ENCODE results near the gene STOX2.

STOX2 gene

DNA sequence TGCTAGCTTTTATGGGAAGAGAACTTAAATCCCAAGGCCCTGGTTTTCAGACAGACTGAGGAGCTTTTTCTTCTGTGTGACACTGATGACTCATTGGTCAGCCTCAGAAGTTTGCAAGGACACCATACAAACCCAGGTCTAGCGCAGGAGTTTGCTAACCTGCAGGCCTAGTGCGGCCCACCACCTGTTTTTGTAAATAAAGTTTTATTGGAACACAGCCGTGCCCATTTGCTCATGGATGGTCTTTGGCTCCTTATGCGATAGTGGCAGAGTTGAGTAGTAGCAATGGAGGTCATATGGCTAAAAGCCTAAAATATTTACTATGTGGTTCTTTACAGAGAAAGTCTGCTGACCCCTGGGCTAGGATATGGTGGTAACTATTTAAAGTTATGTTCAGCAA lies 98.3 kb downstream of the STOX2 start:
- Histone ChIP-seq H3K18ac (ENCODE audit: low read length) (no peak overlapping the region), H4K8ac (ENCODE audit: low read depth, low read length) (no peak overlapping the region), H3K9ac (ENCODE audit: low read length) (no peak overlapping the region), H3K4ac (ENCODE audit: low read depth, low read length) (no peak overlapping the region), H2AK5ac (ENCODE audit: low read length) (no peak overlapping the region), H3K14ac (ENCODE audit: low read length) (no peak overlapping the region), H3K4me3 (ENCODE audit: low read depth, low read length) (no peak overlapping the region), H4K12ac (ENCODE audit: low read depth, low read length) (no peak overlapping the region), H3K27me3 (ENCODE audit: insufficient read depth, low read length) (no peaks in the 10 kb centered on the region), H3K36me3 (ENCODE audit: control insufficient read depth in 1 of 2, insufficient read depth in 2 of 2, low read length in 2 of 2) (peaks cover 0 to 3% of the 10 kb centered on the region in 2 experiments), H3K9me3 (ENCODE audit: insufficient read depth, low read depth, low read length) (peaks cover 4% of the 10 kb centered on the region), H3K23ac (ENCODE audit: low read length) (no peak overlapping the region), H3K4me1 (ENCODE audit: control insufficient read depth in 1 of 2, insufficient read depth in 2 of 2, low read length in 2 of 2) (no peaks in the 10 kb centered on the region), H2AFZ (ENCODE audit: insufficient read depth, low read length, poor library complexity) (no peak overlapping the region), H2BK5ac (ENCODE audit: low read depth, low read length, poor library complexity) (no peak overlapping the region), H2BK12ac (ENCODE audit: low read length) (no peak overlapping the region), H4K91ac (ENCODE audit: low read depth, low read length) (no peak overlapping the region), H3K79me2 (ENCODE audit: control insufficient read depth, insufficient read depth, low read length, poor library complexity) (no peaks in the 10 kb centered on the region), H3K27ac (ENCODE audit: low read depth, low read length) (no peak overlapping the region), H2BK120ac (ENCODE audit: insufficient read depth, low read length, poor library complexity) (no peak overlapping the region), H3K4me2 (ENCODE audit: low read length) (no peak overlapping the region), H3K79me1 (ENCODE audit: low read length) (no peaks in the 10 kb centered on the region)
- no peak for DNase-seq
- no CpG with 5 or more reads among the region's 4 CpGs for WGBS (ENCODE audit: extremely low coverage, insufficient coverage, insufficient read length)

GRCh38 chr4:184007891-184008290 lies 102.8 kb downstream of the STOX2 start:
- H2AFZ ChIP-seq (ENCODE audit: insufficient read depth, low read length, poor library complexity), result no peak overlapping the region
- no CpG with 5 or more reads among the region's 3 CpGs for whole genome bisulfite sequencing (ENCODE audit: extremely low coverage, insufficient coverage, insufficient read length)

DNA sequence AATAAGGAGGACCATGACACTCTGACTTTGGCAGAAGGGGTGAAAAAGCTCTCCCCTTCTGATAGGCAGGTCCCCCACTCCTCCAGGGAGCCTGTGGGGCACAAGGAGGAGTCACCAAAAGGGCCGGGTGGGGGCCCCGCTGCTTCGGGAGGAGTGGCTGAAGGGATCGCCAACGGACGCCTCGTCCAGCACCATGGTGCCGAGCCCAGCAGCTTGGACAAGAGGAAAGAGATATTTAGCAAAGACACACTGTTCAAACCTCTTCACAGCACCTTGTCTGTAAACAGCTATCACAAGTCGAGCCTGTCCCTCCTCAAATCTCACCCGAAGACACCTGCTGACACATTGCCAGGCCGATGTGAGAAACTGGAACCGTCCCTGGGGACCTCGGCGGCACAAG lies 105.6 kb downstream of the STOX2 start:
- H2BK120ac ChIP-seq (ENCODE audit: insufficient read depth, low read length, poor library complexity), result no peak overlapping the region
- H4K8ac ChIP-seq (ENCODE audit: low read depth, low read length), result no peak overlapping the region
- H3K4me2 ChIP-seq (ENCODE audit: low read length), result no peak overlapping the region
- no peak overlapping the region for H3K14ac ChIP-seq (ENCODE audit: low read length)
- no peak overlapping the region for H2BK5ac ChIP-seq (ENCODE audit: low read depth, low read length, poor library complexity)
- H3K23ac ChIP-seq (ENCODE audit: low read length), result no peak overlapping the region
- H2AK5ac ChIP-seq (ENCODE audit: low read length), result no peak overlapping the region
- no peak overlapping the region for H2BK12ac ChIP-seq (ENCODE audit: low read length)
- H3K36me3 ChIP-seq (ENCODE audit: control insufficient read depth in 1 of 2, insufficient read depth in 2 of 2, low read length in 2 of 2), result peaks cover 14 to 19% of the 10 kb centered on the region in 2 experiments
- no peak overlapping the region for H2AFZ ChIP-seq (ENCODE audit: insufficient read depth, low read length, poor library complexity)
- no peaks in the 10 kb centered on the region for H3K27me3 ChIP-seq (ENCODE audit: insufficient read depth, low read length)
- H3K27ac ChIP-seq (ENCODE audit: low read depth, low read length), result no peak overlapping the region
- H3K79me2 ChIP-seq (ENCODE audit: control insufficient read depth, insufficient read depth, low read length, poor library complexity), result no peaks in the 10 kb centered on the region
- H4K91ac ChIP-seq (ENCODE audit: low read depth, low read length), result no peak overlapping the region
- no peak overlapping the region for H3K9ac ChIP-seq (ENCODE audit: low read length)
- DNase-seq, result no peak
- peaks cover 1% of the 10 kb centered on the region for H3K9me3 ChIP-seq (ENCODE audit: insufficient read depth, low read depth, low read length)
- no peak overlapping the region for H3K18ac ChIP-seq (ENCODE audit: low read length)
- H3K4me3 ChIP-seq (ENCODE audit: low read depth, low read length), result no peak overlapping the region
- H3K79me1 ChIP-seq (ENCODE audit: low read length), result no peaks in the 10 kb centered on the region
- peaks cover 2 to 7% of the 10 kb centered on the region in 2 experiments for H3K4me1 ChIP-seq (ENCODE audit: control insufficient read depth in 1 of 2, insufficient read depth in 2 of 2, low read length in 2 of 2)
- H3K4ac ChIP-seq (ENCODE audit: low read depth, low read length), result no peak overlapping the region
- no CpG with 5 or more reads among the region's 14 CpGs for WGBS (ENCODE audit: extremely low coverage, insufficient coverage, insufficient read length)
- H4K12ac ChIP-seq (ENCODE audit: low read depth, low read length), result no peak overlapping the region

More at GRCh38 chr4:184007891-184008290, 102.8 kb downstream of the STOX2 start:
- Histone ChIP-seq H3K4me1 (ENCODE audit: control insufficient read depth in 1 of 2, insufficient read depth in 2 of 2, low read length in 2 of 2) (peaks cover 0 to 3% of the 10 kb centered on the region in 2 experiments), H2BK120ac (ENCODE audit: insufficient read depth, low read length, poor library complexity) (no peak overlapping the region), H3K27me3 (ENCODE audit: insufficient read depth, low read length) (no peaks in the 10 kb centered on the region), H3K36me3 (ENCODE audit: control insufficient read depth in 1 of 2, insufficient read depth in 2 of 2, low read length in 2 of 2) (peaks cover 14 to 19% of the 10 kb centered on the region in 2 experiments), H2AK5ac (ENCODE audit: low read length) (no peak overlapping the region), H3K79me1 (ENCODE audit: low read length) (no peaks in the 10 kb centered on the region), H3K79me2 (ENCODE audit: control insufficient read depth, insufficient read depth, low read length, poor library complexity) (no peaks in the 10 kb centered on the region), H3K14ac (ENCODE audit: low read length) (no peak overlapping the region), H4K12ac (ENCODE audit: low read depth, low read length) (no peak overlapping the region), H3K27ac (ENCODE audit: low read depth, low read length) (no peak overlapping the region), H3K4me3 (ENCODE audit: low read depth, low read length) (no peak overlapping the region), H3K9me3 (ENCODE audit: insufficient read depth, low read depth, low read length) (peaks cover 1% of the 10 kb centered on the region), H4K91ac (ENCODE audit: low read depth, low read length) (no peak overlapping the region), H2BK5ac (ENCODE audit: low read depth, low read length, poor library complexity) (no peak overlapping the region), H2BK12ac (ENCODE audit: low read length) (no peak overlapping the region), H3K23ac (ENCODE audit: low read length) (no peak overlapping the region), H3K18ac (ENCODE audit: low read length) (no peak overlapping the region), H3K4ac (ENCODE audit: low read depth, low read length) (no peak overlapping the region), H3K4me2 (ENCODE audit: low read length) (no peak overlapping the region), H4K8ac (ENCODE audit: low read depth, low read length) (no peak overlapping the region), H3K9ac (ENCODE audit: low read length) (no peak overlapping the region)
- peak in 1 of 2 donors; percentile 34 for DNase-seq

DNA sequence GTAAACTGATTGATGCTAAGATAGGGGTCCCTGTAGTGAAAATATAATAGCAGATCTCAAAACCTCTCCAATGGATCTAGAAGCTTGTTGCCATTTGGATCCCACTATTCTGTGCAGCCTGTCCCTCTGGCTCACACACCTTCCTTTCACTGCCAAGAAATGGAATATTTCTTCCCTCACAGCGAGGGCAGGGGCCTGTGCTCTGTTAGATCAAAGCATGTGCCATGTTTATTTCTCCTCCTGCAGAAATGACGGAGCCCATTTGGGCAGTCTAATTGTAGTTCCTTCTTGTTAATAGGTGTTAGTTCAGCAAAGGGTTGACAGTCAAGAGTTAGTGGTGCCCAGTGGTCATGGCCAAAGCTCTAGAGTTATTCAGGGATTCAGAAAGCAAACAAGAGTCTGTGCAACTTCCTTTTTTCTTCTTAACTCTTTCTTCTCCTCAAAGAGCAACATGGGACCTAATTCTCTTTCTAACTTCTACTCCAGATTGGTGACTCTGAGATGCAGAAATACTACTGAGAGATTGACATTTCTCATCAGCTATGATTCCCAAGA lies 106.8 kb downstream of the STOX2 start:
- H3K9ac ChIP-seq (ENCODE audit: low read length), result no peak overlapping the region
- H3K9me3 ChIP-seq (ENCODE audit: insufficient read depth, low read depth, low read length), result peaks cover 1% of the 10 kb centered on the region
- H3K27me3 ChIP-seq (ENCODE audit: insufficient read depth, low read length), result no peaks in the 10 kb centered on the region
- peaks cover 2 to 7% of the 10 kb centered on the region in 2 experiments for H3K4me1 ChIP-seq (ENCODE audit: control insufficient read depth in 1 of 2, insufficient read depth in 2 of 2, low read length in 2 of 2)
- no peak overlapping the region for H4K91ac ChIP-seq (ENCODE audit: low read depth, low read length)
- peaks cover 14 to 19% of the 10 kb centered on the region in 2 experiments for H3K36me3 ChIP-seq (ENCODE audit: control insufficient read depth in 1 of 2, insufficient read depth in 2 of 2, low read length in 2 of 2)
- no peak overlapping the region for H3K14ac ChIP-seq (ENCODE audit: low read length)
- H3K4ac ChIP-seq (ENCODE audit: low read depth, low read length), result no peak overlapping the region
- no peak for DNase-seq
- H3K27ac ChIP-seq (ENCODE audit: low read depth, low read length), result no peak overlapping the region
- no peak overlapping the region for H3K4me2 ChIP-seq (ENCODE audit: low read length)
- whole genome bisulfite sequencing (ENCODE audit: extremely low coverage, insufficient coverage, insufficient read length), result no CpG with 5 or more reads among the region's 2 CpGs
- H3K4me3 ChIP-seq (ENCODE audit: low read depth, low read length), result no peak overlapping the region
- H4K8ac ChIP-seq (ENCODE audit: low read depth, low read length), result no peak overlapping the region
- no peak overlapping the region for H3K23ac ChIP-seq (ENCODE audit: low read length)
- no peak overlapping the region for H2BK5ac ChIP-seq (ENCODE audit: low read depth, low read length, poor library complexity)
- H2BK120ac ChIP-seq (ENCODE audit: insufficient read depth, low read length, poor library complexity), result no peak overlapping the region
- H2BK12ac ChIP-seq (ENCODE audit: low read length), result no peak overlapping the region
- H2AFZ ChIP-seq (ENCODE audit: insufficient read depth, low read length, poor library complexity), result no peak overlapping the region
- no peak overlapping the region for H2AK5ac ChIP-seq (ENCODE audit: low read length)
- no peak overlapping the region for H4K12ac ChIP-seq (ENCODE audit: low read depth, low read length)
- H3K79me1 ChIP-seq (ENCODE audit: low read length), result no peaks in the 10 kb centered on the region
- no peaks in the 10 kb centered on the region for H3K79me2 ChIP-seq (ENCODE audit: control insufficient read depth, insufficient read depth, low read length, poor library complexity)
- no peak overlapping the region for H3K18ac ChIP-seq (ENCODE audit: low read length)
